ENCODE measurements around the gene PLEKHG1. TPM values are rescaled to one million over a fixed set of nuclear protein-coding genes. Genes with fewer than 3 reads are reported as not detected.

Gene PLEKHG1
- total and polyA plus RNA-seq, 4 experiments from 2014 or later: 1.2 to 3.9 (median 2.5) TPM

Other genes with a start within 250 kb of the PLEKHG1 start
- not detected for gene IYD, start 230.9 kb upstream of the PLEKHG1 start, total RNA-seq
- not detected for gene IYD, start 230.9 kb upstream of the PLEKHG1 start, polyA plus RNA-seq